IPS-15b (cell line): ENCODE results near the gene NSUN6.
"Not testable (repeated sequence)": the region's sequence is repeated elsewhere in the genome, so short reads cannot be mapped to it uniquely, and the experiment has no call there.

Source experiments
- H3K27me3 ChIP-seq: one replicate; pipeline ENCODE4 v1.6.1; 2013; ENCODE audit warnings: low read length; ENCODE audit not compliant: control insufficient read depth, insufficient read depth
- H3K36me3 ChIP-seq: one replicate; pipeline ENCODE4 v1.6.1; 2013; ENCODE audit warnings: low read length; ENCODE audit not compliant: control insufficient read depth, insufficient read depth
- H3K4me1 ChIP-seq: one replicate; pipeline ENCODE4 v1.6.1; 2013; ENCODE audit warnings: mild to moderate bottlenecking, low read length; ENCODE audit not compliant: control insufficient read depth, insufficient read depth
- H3K4me3 ChIP-seq: one replicate; pipeline ENCODE4 v1.5.1; 2013; ENCODE audit warnings: low read depth, low read length
- H3K9ac ChIP-seq: one replicate; pipeline ENCODE4 v1.6.1; 2013; ENCODE audit warnings: low read depth, mild to moderate bottlenecking, low read length
- H3K9me3 ChIP-seq: one replicate; pipeline ENCODE4 v1.6.1; 2013; ENCODE audit warnings: mild to moderate bottlenecking, low read length; ENCODE audit not compliant: control insufficient read depth, insufficient read depth

Gene NSUN6

DNA sequence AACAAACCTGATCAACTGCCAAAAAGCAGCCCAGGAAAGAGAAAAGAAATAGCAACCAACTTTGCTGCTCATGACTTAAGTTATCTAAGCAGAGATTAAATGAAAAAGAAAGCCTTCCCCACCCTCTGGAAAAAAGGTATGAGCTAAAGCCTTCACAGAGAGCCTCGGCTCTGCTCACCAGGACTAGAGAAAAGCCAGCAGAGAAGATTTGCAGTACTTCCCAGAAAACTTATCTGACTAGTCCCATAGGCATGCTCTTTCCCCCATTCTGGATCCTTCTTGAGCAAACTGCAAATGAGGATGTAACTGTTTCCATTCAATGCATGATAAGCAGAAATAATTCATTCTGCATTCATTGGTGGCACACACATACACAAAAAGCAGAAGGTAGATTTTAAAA is 27.7 kb downstream of the NSUN6 start:
- H3K4me3 ChIP-seq, H3K4me1 ChIP-seq, H3K9ac ChIP-seq, H3K27me3 ChIP-seq, H3K36me3 ChIP-seq, H3K9me3 ChIP-seq: not testable (repeated sequence)

DNA sequence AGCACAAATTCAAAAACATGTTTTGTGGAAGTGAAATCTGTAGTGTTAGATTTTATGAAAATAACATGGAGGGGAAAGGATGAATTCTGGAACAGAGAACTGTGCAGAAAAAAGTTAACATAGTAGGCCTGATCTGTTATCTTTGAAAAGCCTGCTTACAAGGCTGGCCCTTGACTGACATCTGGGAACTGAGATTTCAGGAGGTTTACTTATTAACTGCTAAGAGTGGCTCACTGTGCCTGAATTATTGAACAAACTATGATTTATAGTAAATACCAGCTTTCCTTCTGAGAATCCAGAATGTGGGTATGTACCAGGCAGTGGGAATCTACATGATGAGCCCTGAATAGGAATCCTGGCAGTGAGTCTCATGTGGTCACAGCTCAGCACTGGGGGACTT is 30.5 kb downstream of the NSUN6 start:
- Histone ChIP-seq H3K36me3 (no peaks in the 10 kb centered on the region), H3K9me3 (no peaks in the 10 kb centered on the region), H3K27me3 (no peaks in the 10 kb centered on the region), H3K4me1 (no peaks in the 10 kb centered on the region), H3K4me3 (no peak overlapping the region), H3K9ac (no peak overlapping the region)

DNA sequence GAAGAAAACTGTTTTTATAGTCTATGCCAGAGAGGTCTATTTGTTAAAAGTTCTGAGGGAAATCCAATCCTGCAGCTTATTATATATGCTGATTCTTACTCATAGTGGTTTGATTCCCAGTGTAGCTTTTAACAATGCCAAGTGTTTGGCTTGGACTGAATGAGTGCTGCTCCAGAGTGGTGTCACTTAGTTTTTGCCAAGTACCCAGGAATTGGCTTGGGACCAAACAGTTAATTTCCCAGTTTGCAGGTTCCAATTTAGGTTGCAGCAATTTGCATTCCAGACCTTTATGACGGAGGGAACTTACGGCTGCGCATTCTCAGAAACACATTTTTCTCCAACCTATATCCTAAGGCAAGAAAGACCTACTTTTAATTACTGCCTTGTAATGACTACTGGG is 32.4 kb downstream of the NSUN6 start:
- H3K36me3 ChIP-seq, result no peaks in the 10 kb centered on the region
- H3K9ac ChIP-seq, result no peak overlapping the region
- no peaks in the 10 kb centered on the region for H3K27me3 ChIP-seq
- H3K4me1 ChIP-seq, result no peaks in the 10 kb centered on the region
- no peak overlapping the region for H3K4me3 ChIP-seq
- H3K9me3 ChIP-seq, result no peaks in the 10 kb centered on the region

DNA sequence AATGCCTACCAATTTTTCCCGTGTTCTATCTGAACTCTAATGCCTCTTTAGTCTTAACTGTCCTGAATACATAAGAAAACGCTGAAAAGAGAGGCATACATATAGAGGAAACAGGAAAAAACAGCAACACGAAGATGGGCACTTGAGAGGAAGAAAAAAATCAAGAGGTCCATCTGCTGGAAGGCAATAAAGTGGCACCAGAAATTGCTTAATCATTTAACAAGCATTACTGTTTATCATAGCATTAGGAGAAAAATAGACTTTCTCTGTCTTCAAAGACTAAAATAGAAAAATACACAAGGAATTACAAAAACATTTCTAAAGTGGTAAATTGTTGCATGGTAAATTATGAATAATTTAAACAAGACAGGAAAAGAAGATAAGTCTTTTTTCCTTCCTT is 35.0 kb downstream of the NSUN6 start:
- no peaks in the 10 kb centered on the region for H3K36me3 ChIP-seq

DNA sequence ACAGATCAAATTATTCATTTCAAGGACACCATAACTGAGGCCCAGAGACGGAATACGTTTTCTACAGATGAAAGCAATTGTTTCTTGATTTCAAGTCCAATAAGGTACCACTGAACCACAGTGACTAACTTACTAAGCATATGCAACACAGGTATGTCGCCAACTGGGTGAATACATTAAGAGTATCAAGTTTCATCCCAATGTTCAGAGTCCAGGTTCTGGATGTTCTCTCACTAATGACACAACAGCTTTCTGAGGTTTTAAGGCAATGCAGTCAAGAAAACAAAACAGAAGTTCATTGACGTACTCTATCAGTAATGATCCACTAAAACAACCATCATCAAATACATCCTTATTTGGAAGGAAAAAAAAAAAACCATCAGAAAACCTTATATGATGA is 35.8 kb downstream of the NSUN6 start:
- no peaks in the 10 kb centered on the region for H3K36me3 ChIP-seq

More for the DNA sequence above, 35.0 kb downstream of the NSUN6 start:
- H3K4me1 ChIP-seq, result no peaks in the 10 kb centered on the region
- no peak overlapping the region for H3K9ac ChIP-seq
- H3K4me3 ChIP-seq, result no peak overlapping the region
- H3K9me3 ChIP-seq, result no peaks in the 10 kb centered on the region
- H3K27me3 ChIP-seq, result no peaks in the 10 kb centered on the region

DNA sequence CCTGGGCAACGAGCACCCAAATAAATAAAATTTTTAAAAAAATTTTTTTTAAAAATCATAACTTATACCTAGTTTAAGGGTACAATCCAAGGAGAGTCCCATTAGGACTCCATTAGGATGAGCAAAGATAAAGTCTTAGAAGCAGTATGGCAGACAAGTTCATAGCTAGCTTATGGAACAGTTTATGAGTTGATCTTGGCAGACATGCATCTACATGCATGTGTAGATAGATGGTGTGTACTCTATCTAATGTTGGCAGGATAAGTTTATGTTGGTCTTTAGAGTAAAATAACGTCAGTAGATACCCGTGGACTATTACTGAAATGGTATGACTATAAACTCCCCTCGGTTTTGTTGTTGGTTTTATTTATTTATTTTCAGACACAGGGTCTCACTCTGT is 40.2 kb downstream of the NSUN6 start:
- Histone ChIP-seq H3K4me1 (no peaks in the 10 kb centered on the region), H3K36me3 (no peaks in the 10 kb centered on the region), H3K4me3 (no peak overlapping the region), H3K27me3 (no peaks in the 10 kb centered on the region), H3K9me3 (no peaks in the 10 kb centered on the region), H3K9ac (no peak overlapping the region)

More for the DNA sequence above, 35.8 kb downstream of the NSUN6 start:
- Histone ChIP-seq H3K9ac (no peak overlapping the region), H3K4me1 (no peaks in the 10 kb centered on the region), H3K4me3 (no peak overlapping the region), H3K27me3 (no peaks in the 10 kb centered on the region), H3K9me3 (no peaks in the 10 kb centered on the region)

DNA sequence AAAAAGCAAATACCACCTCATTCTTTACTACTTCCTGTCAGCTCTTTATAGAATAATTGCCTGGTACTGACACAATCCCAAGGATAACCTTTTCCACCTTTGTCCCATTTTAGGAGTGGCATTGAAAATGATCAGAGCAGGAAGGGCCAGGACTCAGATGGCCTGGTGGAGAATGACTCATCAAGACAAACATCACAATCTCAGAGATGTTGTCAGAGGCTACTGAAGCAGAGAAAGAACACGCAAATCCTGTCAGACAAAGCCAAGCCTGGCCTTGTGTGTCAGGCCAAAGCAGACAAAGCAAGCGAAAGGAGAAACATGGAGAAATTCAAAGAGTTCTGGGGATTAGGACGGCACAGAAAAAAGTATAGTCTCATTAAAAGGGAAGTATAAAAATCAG is 40.9 kb downstream of the NSUN6 start:
- no peaks in the 10 kb centered on the region for H3K36me3 ChIP-seq
- H3K4me1 ChIP-seq, result no peaks in the 10 kb centered on the region
- H3K4me3 ChIP-seq, result no peak overlapping the region
- no peaks in the 10 kb centered on the region for H3K27me3 ChIP-seq
- no peak overlapping the region for H3K9ac ChIP-seq
- H3K9me3 ChIP-seq, result no peaks in the 10 kb centered on the region

DNA sequence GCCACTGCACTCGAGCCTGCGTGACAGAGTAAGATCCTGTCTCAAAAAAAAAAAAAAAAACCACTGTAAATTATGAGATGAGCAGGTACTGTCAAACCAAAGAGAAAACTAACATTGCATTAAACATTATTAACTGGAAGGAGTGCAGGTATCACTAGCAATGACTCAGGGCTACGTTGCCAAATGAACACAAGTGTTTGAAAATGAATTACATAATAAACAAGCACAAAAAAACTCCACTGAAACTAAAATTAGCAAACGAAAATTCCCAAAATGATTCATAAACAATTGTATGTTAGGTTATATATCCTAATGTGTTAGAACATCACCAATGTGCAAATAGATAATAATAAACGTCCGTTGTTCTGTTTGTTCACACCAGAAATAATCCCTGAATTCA is 42.8 kb downstream of the NSUN6 start:
- no peaks in the 10 kb centered on the region for H3K9me3 ChIP-seq
- H3K9ac ChIP-seq, result no peak overlapping the region
- no peak overlapping the region for H3K4me3 ChIP-seq
- no peaks in the 10 kb centered on the region for H3K4me1 ChIP-seq
- no peaks in the 10 kb centered on the region for H3K27me3 ChIP-seq
- H3K36me3 ChIP-seq, result no peaks in the 10 kb centered on the region

DNA sequence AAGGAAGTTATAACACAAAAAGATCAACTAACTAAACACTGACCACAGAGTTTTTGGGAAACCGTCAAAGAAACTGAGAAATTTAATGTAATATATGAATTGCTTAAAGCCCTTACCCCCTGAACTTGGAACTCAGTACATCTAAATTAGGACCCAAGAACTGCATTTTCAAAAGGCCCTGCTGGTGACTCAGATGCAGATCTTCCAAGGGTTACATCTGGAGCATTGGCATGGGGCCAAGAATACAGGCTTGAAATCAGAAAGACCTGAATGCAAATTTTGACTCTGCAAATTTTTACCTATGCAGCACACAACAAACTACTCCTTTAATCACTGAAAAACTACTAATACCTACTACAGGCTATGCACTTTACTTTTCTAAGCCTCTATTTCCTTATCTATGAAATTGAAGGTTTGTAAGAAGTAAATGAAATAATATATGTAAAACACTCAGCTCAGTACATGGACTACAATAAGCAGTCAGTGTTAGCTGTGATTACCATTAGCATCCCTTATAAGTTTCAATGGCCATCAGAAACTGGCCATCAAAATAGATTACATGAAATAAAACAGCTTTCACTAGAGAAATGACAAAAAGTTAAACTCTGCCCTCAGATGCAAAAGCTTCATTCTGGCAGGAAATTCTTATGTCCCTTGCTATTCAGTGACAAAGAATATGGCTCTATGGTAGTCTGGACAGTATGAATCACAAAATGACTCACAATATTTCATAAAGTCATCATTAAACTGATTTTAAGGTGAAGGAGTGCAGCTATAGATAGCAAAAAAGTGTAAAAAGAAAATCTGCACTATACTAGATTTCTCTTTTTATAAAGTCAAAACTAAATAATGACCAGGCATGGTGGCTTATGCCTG is 43.6 kb downstream of the NSUN6 start:
- Histone ChIP-seq H3K9me3 (no peaks in the 10 kb centered on the region), H3K9ac (no peak overlapping the region), H3K36me3 (no peaks in the 10 kb centered on the region), H3K4me1 (no peaks in the 10 kb centered on the region), H3K4me3 (no peak overlapping the region), H3K27me3 (no peaks in the 10 kb centered on the region)

DNA sequence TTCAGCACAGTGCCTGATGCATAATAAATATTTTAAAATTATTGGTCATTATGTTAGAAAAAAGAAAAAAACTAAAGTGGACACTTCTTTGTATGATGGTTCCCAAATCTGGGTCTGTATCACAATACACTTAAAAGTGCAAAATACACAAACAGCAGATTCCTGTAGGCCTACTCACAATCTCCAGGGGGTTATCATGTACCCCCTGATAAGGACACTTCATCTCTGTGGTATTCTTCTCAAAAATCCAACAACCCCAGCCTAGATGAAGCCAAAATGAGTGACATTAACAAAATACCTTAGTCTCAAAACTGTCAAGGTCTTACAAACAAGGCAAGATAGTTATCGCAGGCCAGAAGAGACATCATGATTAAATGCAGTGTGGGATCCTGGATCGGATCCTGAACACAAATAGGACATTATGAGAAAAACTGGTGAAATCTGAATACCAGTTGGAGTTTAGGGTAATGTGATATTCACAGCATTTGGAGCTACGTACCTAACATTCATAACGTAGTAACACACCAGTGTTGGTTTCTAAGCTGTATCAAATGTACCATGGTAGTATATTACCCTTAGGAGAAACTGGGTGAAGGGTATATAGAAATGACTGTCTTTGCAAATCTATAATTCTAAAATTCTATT is 45.2 kb downstream of the NSUN6 start:
- H3K36me3 ChIP-seq, result no peaks in the 10 kb centered on the region

DNA sequence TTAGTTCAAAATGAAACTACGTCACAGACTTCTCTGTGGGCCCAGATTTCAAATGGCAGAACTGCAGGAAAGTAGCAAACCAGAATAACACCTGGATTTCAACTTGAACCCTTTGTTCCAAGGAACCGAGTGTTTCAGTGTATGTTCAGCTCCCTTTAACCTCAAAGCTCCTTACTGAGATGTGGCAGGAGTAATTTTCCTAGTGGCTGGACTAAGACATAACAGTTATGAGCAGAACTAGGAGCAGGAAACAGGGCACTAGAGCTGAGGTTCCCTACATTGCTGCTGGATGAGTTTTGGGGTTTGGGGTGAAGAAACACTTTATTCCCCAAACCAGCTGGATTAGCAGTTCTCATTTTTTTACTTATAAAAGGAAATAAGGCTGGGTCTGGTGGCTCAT is 50.1 kb downstream of the NSUN6 start:
- Histone ChIP-seq H3K9ac (no peak overlapping the region), H3K4me3 (no peak overlapping the region), H3K4me1 (no peaks in the 10 kb centered on the region), H3K27me3 (no peaks in the 10 kb centered on the region), H3K9me3 (no peaks in the 10 kb centered on the region), H3K36me3 (no peaks in the 10 kb centered on the region)

More for the DNA sequence above, 45.2 kb downstream of the NSUN6 start:
- no peaks in the 10 kb centered on the region for H3K4me1 ChIP-seq
- H3K9me3 ChIP-seq, result no peaks in the 10 kb centered on the region
- no peak overlapping the region for H3K4me3 ChIP-seq
- no peaks in the 10 kb centered on the region for H3K27me3 ChIP-seq
- no peak overlapping the region for H3K9ac ChIP-seq

DNA sequence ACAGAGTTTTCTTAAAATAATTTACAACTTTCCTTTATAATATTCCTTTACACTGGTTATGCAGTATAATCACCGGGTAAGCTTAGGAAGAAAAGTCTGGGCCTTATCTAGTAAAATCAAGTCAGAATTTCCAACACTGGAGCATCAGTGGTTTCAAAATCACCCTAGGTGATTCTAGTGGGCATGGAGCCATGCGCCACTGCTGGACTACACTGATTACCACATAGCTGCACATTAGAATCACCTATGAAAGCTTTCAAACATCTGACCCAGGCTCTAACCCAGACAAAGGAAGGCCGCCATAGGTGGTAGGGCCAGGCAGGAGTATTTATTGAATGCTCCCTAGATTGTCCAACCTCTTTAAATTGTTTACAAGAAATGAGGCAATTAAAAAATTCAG is 52.0 kb downstream of the NSUN6 start:
- no peaks in the 10 kb centered on the region for H3K36me3 ChIP-seq
- no peak overlapping the region for H3K9ac ChIP-seq
- H3K9me3 ChIP-seq, result no peaks in the 10 kb centered on the region
- H3K4me3 ChIP-seq, result no peak overlapping the region
- H3K27me3 ChIP-seq, result no peaks in the 10 kb centered on the region
- H3K4me1 ChIP-seq, result no peaks in the 10 kb centered on the region
